Fibroblast of peridontal ligament (primary cell): ENCODE measurements around the gene CUL2.
"Not testable (repeated sequence)": the region's sequence is repeated elsewhere in the genome, so short reads cannot be mapped to it uniquely, and the experiment has no call there.

Source experiments
- DNase-seq: peaks from one replicate; pipeline ENCODE4 v3.0.0-alpha.2; 2010; ENCODE audit errors: extremely low read depth

CUL2 gene

GRCh38 chr10:34979938-34980337, 110.2 kb downstream of the CUL2 start:
- no peak for DNase-seq

- DNase-seq: no peak
Observed at GRCh38 chr10:34978080-34978479, 112.1 kb downstream of the CUL2 start.

- not testable (repeated sequence) for DNase-seq
Observed at GRCh38 chr10:34976380-34976910, 113.7 kb downstream of the CUL2 start.

- DNase-seq: not testable (repeated sequence)
Observed at GRCh38 chr10:34974364-34975065, 115.6 kb downstream of the CUL2 start.

GRCh38 chr10:34973757-34974156, 116.4 kb downstream of the CUL2 start:
- DNase-seq: not testable (repeated sequence)

- not testable (repeated sequence) for DNase-seq
Observed at GRCh38 chr10:34973121-34973520, 117.0 kb downstream of the CUL2 start.

- DNase-seq: not testable (repeated sequence)
Observed at GRCh38 chr10:34972591-34972990, 117.5 kb downstream of the CUL2 start.

- DNase-seq: not testable (repeated sequence)
Observed at GRCh38 chr10:34971606-34972334, 118.4 kb downstream of the CUL2 start.

GRCh38 chr10:34969171-34969570, 121.0 kb downstream of the CUL2 start:
- no peak for DNase-seq

GRCh38 chr10:34967335-34967880, 122.7 kb downstream of the CUL2 start:
- peak; percentile 95 for DNase-seq

GRCh38 chr10:34966451-34966850, 123.7 kb downstream of the CUL2 start:
- peak; percentile 27 for DNase-seq

GRCh38 chr10:34966040-34966439, 124.1 kb downstream of the CUL2 start:
- no peak for DNase-seq

GRCh38 chr10:34964166-34964800, 125.9 kb downstream of the CUL2 start:
- no peak for DNase-seq

GRCh38 chr10:34962866-34963265, 127.3 kb downstream of the CUL2 start:
- no peak for DNase-seq

GRCh38 chr10:34960983-34961382, 129.2 kb downstream of the CUL2 start:
- peak; percentile 47 for DNase-seq

GRCh38 chr10:34959786-34960185, 130.4 kb downstream of the CUL2 start:
- DNase-seq: no peak

- no peak for DNase-seq
Observed at GRCh38 chr10:34959321-34959720, 130.8 kb downstream of the CUL2 start.
